ENCODE data around the gene DMD.

- TF ChIP-seq CTCF (IDR thresholded peaks at IDR 0.05) (no peak), EZH2 (IDR thresholded peaks at IDR 0.05) (no peak)
These were observed 2136.8 kb downstream of the DMD start for GRCh38 chrX:31074522-31074921.

All from neural progenitor cell (in vitro differentiated cells).